ENCODE results near the gene CCDC63.
"Not testable (repeated sequence)": the region's sequence is repeated elsewhere in the genome, so short reads cannot be mapped to it uniquely, and the experiment has no call there.

Gene CCDC63

DNA sequence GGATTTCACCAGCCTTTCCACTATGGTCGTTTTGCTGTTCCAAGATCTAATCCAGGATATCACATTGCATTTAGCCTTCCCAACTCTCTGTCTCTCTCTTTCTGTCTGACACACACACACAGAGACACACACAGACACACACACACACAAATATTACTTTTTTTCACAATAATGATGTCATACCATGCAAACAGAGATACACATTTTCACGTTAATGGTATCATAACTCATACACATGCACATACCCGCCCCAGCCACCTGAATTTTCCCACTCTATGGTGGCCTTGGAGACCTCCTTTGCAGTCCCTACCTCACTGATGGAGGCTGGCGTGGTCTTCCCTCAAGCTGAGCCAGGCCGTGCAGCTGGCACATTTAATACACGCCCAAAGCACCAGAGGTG, 80.8 kb downstream of the CCDC63 start:
- no peak for DNase-seq

DNA sequence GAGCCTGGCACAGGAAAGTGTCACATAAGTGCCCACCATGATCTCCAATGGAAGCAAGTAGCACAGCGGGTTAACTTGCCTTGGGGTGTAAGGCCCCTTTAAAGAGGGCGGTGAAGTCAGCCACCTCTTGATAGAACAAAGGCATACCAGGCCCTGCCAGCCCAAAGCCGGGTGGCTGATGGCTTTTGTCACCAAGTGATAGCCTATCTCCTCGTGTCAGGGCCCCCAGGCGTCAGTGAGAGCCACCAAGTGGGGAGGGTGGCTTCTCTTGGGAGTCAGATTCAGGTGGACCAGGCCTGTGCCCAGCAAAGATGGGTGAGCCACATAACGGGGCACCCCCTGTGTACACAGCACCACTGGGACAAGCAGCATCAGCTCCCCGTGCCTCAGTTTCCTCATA, 81.9 kb downstream of the CCDC63 start:
- no peak for DNase-seq

DNA sequence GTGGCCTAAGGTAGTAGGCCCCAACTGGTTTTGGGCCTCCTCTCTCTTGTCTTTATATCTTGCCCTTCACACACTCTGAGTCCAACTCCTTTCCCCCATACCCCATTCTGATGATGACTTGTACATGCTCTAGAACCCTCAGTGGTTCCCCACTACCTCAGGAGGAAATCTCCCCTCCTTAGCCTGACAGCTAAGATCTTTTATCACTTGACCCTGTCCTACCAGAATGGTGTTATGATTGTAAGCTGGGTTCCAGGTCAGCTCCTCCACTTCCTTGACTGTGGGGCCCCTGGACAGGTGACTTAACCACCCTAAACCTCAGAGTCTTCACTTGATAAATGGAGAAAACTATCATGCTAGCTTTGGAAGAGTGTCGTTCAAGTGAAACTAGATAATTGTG, 83.0 kb downstream of the CCDC63 start:
- no peak for DNase-seq

- DNase-seq, result no peak
Observed at GRCh38 chr12:110930348-110931314, 83.8 kb downstream of the CCDC63 start.

GRCh38 chr12:110931315-110931728, 84.5 kb downstream of the CCDC63 start:
- no peak for DNase-seq

GRCh38 chr12:110932046-110932445, 85.3 kb downstream of the CCDC63 start:
- DNase-seq, result no peak

- DNase-seq, result no peak
Observed at GRCh38 chr12:110933326-110933974, 86.7 kb downstream of the CCDC63 start.

DNA sequence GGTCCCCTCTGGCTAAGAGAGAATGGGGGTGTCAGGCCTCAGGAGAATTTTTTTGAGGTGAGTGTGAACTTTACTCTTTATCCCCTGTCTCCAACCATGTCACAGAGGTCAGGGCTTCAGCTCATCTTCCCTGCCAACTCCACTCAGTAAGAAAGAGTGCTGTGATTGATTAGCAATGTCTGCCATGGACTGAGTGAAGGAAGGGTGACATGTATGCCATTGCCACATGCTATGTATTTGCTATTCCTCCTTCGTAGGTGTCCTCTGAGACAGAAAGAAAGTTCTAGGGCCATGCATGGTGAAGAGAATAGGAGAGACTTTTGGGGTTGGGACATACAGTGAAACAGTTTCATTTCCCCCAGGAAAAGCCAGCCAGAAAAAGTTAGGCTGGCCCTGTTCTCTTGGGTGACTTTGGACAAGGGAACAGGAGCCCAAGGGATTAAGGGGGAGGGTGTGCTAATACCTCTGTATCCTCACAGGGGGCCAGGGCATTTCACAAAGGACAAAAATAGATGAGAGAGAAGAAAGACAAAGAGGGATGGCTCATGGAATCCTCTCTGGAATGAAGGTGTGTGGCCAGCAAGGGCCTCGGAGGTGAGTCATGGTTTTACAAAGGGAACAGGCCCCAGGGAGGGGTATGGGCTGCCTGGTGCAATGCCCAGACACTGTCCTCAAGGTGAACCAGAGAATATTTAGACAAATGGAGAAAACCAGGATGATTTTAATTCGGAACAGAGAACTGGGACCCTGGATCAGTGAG, 87.5 kb downstream of the CCDC63 start:
- DNase-seq, result no peak

- DNase-seq, result no peak
Observed at GRCh38 chr12:110935588-110935987, 88.8 kb downstream of the CCDC63 start.

- DNase-seq, result no peak
Observed at GRCh38 chr12:110936367-110937103, 89.7 kb downstream of the CCDC63 start.

GRCh38 chr12:110937104-110937641, 90.4 kb downstream of the CCDC63 start:
- peak; percentile 69 for DNase-seq

DNA sequence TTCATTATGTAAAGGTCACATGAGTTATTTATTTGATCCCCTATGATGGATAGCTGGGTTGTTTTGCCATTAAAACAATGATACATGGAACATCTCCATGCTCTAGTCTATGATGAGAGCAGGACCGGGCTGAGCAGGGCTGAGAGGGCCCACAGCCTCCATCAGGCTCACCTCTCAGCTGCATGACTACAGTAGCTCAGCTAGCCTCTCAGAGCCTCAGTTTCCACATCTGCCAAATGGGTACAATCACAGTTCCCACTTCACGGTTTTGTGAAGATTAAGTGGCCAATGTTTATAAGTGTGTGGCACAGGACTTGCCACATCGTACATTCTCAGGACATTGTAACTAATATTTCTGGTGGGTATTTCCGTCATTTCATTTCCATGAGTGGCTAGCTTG, 93.5 kb downstream of the CCDC63 start:
- no peak for DNase-seq

DNA sequence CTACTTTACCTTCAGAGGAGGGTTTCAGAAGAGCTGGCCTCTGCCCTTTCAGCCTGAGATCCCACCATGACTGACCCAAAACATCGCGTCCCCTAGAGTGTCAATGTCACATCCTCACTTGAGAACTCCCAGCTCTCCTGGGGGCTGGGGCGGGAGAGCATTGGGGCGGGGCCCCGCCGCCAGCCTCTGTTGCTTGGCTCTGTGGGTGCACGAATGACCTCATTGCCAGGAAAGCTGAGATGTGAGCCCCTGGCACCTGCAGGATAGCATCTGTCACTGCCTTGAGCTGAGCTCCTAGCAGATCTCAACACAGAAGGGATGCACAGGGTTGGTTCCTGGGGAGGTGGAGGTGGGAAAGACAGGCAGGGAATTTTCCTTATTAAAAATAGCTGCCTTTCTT, 94.1 kb downstream of the CCDC63 start:
- DNase-seq, result no peak

GRCh38 chr12:110941391-110941790, 94.6 kb downstream of the CCDC63 start:
- DNase-seq, result no peak

DNA sequence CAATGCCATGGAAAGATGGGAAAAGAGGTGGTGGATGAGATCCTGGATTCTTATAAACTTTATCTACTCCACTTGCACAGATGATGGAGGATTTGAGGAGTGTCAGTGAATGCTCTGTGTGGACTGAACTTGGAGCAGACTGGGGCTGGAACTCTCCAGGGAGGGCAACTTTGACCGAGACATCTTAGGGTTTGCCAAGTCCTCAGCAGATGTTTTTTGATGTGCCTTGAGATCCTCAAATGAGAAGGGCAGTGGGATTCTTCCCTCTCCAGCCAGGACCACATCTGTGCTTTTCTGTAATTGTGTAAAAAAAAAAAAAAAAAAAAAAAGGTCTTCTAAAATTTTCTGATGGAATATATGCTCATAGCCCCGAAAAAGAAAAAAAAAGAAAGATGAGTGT, 96.6 kb downstream of the CCDC63 start:
- no peak for DNase-seq

DNA sequence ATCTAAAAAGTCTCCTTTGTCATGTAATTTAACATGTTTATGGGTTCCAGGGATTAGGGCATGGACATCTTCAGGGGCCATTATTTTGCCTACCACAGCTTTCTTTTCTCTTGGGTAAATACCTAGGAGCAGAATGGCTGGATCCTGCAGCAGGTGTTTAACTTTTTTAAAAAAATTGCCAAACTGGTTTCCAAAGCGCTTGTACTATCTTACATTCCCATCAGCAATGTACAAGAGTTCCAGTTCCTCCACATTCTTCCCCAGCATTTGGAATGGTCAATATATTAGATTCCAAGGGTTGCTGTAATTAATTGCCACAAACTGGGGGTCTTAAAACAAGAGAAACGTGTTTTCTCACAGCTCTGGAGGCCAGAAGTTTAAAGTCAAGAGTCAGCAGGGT, 101.3 kb downstream of the CCDC63 start:
- no peak for DNase-seq

DNA sequence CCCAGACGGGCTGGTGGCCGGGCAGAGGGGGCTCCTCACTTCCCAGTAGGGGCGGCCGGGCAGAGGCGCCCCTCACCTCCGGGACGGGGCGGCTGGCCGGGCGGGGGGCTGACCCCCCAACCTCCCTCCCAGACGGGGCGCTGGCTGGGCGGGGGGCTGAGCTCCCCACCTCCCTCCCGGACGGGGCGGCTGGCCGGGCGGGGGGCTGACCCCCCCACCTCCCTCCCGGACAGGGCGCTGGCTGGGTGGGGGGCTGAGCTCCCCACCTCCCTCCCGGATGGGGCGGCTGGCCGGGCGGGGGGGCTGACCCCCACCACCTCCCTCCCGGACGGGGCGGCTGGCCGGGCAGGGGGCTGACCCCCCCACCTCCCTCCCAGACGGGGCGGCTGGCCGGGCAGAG, 103.7 kb downstream of the CCDC63 start:
- not testable (repeated sequence) for DNase-seq

DNA sequence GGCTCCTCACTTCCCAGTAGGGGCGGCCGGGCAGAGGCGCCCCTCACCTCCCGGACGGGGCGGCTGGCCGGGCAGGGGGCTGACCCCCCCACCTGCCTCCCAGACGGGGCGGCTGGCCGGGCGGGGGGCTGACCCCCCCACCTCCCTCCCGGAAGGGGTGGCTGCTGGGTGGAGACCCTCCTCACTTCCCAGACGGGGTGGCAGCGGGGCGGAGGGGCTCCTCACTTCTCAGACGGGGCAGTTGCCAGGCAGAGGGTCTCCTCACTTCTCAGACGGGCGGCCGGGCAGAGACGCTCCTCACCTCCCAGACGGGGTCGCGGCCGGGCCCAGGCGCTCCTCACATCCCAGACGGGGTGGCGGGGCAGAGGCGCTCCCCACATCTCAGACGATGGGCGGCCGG, 104.1 kb downstream of the CCDC63 start:
- not testable (repeated sequence) for DNase-seq
